Heart left ventricle (tissue), 16 donors: Measurements from ENCODE around the gene NBAS. TPM values are rescaled to one million over a fixed set of nuclear protein-coding genes. Genes with fewer than 3 reads are reported as not detected.

Experiments
- ATAC-seq, 4 donors: fragments of 200-7000 bp; cut with Tn5 transposase; one replicate each; pipeline ENCODE4 v1.9.1; 2020 to 2022; ENCODE audit warnings: moderate library complexity in 4 of 4, mild to moderate bottlenecking in 3 of 4, moderate number of reproducible peaks in 1 of 4
- DNase-seq, 5 donors: peaks; one replicate each; pipeline ENCODE4 v3.0.0-alpha.2; 2020
- H3K27ac ChIP-seq, 12 donors: fragments of 200-600 bp; sonication (generic) in 4 of 12; one replicate each; pipeline versions ENCODE4 v1.5.0 to v1.8.0; 2016 to 2022; ENCODE audit warnings: mild to moderate bottlenecking in 2 of 12
- H3K27me3 ChIP-seq, 9 donors: fragments of 200-600 bp; sonication (generic) in 2 of 9; one replicate each; pipeline versions ENCODE4 v1.5.1 to v1.8.0; 2016 to 2022; ENCODE audit warnings: mild to moderate bottlenecking in 3 of 9
- H3K36me3 ChIP-seq, 9 donors: fragments of 200-600 bp; sonication (generic) in 2 of 9; one replicate each; pipeline versions ENCODE4 v1.5.0 to v1.8.0; 2018 to 2022; ENCODE audit warnings: mild to moderate bottlenecking in 2 of 9
- H3K4me1 ChIP-seq, 12 donors: fragments of 200-600 bp; sonication (generic) in 4 of 12; one replicate each; pipeline versions ENCODE4 v1.5.0 to v1.8.0; 2016 to 2022; ENCODE audit warnings: mild to moderate bottlenecking in 3 of 12
- H3K4me3 ChIP-seq, 12 donors: fragments of 200-600 bp; sonication (generic) in 4 of 12; one replicate each; pipeline versions ENCODE4 v1.5.0 to v1.8.0; 2017 to 2022; ENCODE audit warnings: mild to moderate bottlenecking in 9 of 12, moderate library complexity in 4 of 12
- H3K9me3 ChIP-seq, 12 donors: fragments of 200-600 bp; sonication (generic) in 4 of 12; one replicate each; pipeline versions ENCODE4 v1.5.0 to v1.8.0; 2016 to 2022; ENCODE audit warnings: mild to moderate bottlenecking in 1 of 12
- POLR2A ChIP-seq, 2 donors: fragments of 450-650 bp; IDR thresholded peaks; one replicate each; pipeline ENCODE4 v1.6.1; 2017; ENCODE audit warnings: antibody characterized with exemption in 2 of 2, mild to moderate bottlenecking in 2 of 2, moderate library complexity in 2 of 2
- WGBS, 4 donors: extraction: QIAGEN DNeasy Blood & Tissue Kit in 2 of 4; methylation state at CpG; one replicate each; pipeline versions ENCODE4 v1.1.5 to v1.1.7; 2013 to 2018; 5-methylcytosine and 5-hydroxymethylcytosine counted together
- intact Hi-C, 10 donors: fragments of 100-400 bp; cut with DNase I; formaldehyde crosslinking; loops; one replicate each; pipeline versions ENCODE4 v1.11.1 to v1.14.2; 2022
- polyA plus RNA-seq, 2 donors: library from polyadenylated mRNA; stranded (reverse); fragments of 200-250 nt; gene quantifications; one replicate each; pipeline ENCODE4 v1.2.3, GENCODE V29; 2013
- total RNA-seq, 9 donors: library from RNA; depleted of rRNA in 2 of 9; stranded (reverse); fragments of >200 nt in 2 of 9; fragmentation: NEBNext Ultra II Directional in 3 of 9; extraction: Animal tissue kit (Norgen Biotek cat#: 25700) in 3 of 9; gene quantifications; one replicate each; pipeline versions ENCODE4 v1.1.0 to v1.2.4, GENCODE V29; 2016 to 2023
- TF ChIP-seq, protein P1 (sequence below), 12 donors: fragments of 200-600 bp; sonication (generic) in 4 of 12; IDR thresholded peaks; one replicate each; pipeline versions ENCODE4 v1.5.0 to v1.8.0; 2018 to 2022; ENCODE audit warnings: antibody characterized with exemption in 12 of 12, mild to moderate bottlenecking in 5 of 12
- donor health status: ischemic (EF 13 %, LVEDD 7.1; RV severe dilation, severe dysfunction).
- donor health status: healthy with polysubstance abuse.
- donor health status: DM: no; HTN: yes; CAD: no.
- donor health status: DM: no; HTN: no; CAD: no.
- donor health status: ischemic (EF 25% LVEDD 6.9; RV normal size, moderate dysfunction).
- donor health status: ischemic (EF 25% LVEDD 5.7; RV mildly dilated, moderate dysfunction).
- donor health status: healthy.
- donor health status: DM: yes; HTN: yes; CAD: no.
- donor health status: ischemic (EF 35%, LVEDD 5.7; RV mildly dilated, moderate dysfunction).
- donor health status: nonischemic (EF 11% LVEDD 7.7; RV severe dilation, severe dysfunction).
- donor health status: DM: yes; HTN: yes; CAD: no.
- donor health status: PGD.
- donor health status: ischemic (EF 29% LVEDD 5.4; RV normal size, mild dysfunction).
- donor health status: nonischemic (EF 23%, LVEDD 6.1; RV moderate dilation, normal function).

Gene NBAS
- total and polyA plus RNA-seq, 11 donors: 23.1 to 63.0 (median 50.5) TPM

DNA sequence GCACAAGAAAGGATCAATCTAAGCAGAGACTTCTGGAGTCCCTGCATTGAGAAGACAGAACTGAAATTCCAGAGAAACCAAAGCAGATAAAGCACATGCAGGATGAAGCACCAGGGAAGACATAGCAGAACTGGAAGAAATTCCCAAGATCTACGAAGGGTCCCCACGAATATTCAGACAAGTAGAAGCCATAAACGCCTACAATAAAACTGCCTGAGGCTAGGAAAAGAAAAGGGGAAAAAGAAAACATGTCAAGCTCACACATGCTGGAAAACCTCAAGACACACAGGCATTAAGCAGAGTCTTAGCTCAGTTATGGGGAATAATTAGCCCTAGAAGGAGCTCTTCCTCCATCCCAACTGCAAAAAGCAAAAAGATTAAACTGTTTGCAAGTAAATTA lies 171.2 kb downstream of the NBAS start:
- intact Hi-C loops: no loop called here
- no peak for DNase-seq
- peaks cover 0 to 58% (median 25%) of the 10 kb centered on the region in 9 donors for H3K36me3 ChIP-seq
- TF ChIP-seq, protein P1, sequence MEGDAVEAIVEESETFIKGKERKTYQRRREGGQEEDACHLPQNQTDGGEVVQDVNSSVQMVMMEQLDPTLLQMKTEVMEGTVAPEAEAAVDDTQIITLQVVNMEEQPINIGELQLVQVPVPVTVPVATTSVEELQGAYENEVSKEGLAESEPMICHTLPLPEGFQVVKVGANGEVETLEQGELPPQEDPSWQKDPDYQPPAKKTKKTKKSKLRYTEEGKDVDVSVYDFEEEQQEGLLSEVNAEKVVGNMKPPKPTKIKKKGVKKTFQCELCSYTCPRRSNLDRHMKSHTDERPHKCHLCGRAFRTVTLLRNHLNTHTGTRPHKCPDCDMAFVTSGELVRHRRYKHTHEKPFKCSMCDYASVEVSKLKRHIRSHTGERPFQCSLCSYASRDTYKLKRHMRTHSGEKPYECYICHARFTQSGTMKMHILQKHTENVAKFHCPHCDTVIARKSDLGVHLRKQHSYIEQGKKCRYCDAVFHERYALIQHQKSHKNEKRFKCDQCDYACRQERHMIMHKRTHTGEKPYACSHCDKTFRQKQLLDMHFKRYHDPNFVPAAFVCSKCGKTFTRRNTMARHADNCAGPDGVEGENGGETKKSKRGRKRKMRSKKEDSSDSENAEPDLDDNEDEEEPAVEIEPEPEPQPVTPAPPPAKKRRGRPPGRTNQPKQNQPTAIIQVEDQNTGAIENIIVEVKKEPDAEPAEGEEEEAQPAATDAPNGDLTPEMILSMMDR (IDR thresholded peaks at IDR 0.05): no peak
- TF ChIP-seq POLR2A (IDR thresholded peaks at IDR 0.05): no peak
- WGBS, 4 donors: 90 to 94% (median 92%) methylated on average over 3 of the region's 3 CpGs
- H3K4me3 ChIP-seq: no peak overlapping the region
- no peaks in the 10 kb centered on the region for H3K9me3 ChIP-seq
- no peak overlapping the region for H3K27ac ChIP-seq
- H3K4me1 ChIP-seq: no peaks in the 10 kb centered on the region
- no peaks in the 10 kb centered on the region for H3K27me3 ChIP-seq
- ATAC-seq: no peak

DNA sequence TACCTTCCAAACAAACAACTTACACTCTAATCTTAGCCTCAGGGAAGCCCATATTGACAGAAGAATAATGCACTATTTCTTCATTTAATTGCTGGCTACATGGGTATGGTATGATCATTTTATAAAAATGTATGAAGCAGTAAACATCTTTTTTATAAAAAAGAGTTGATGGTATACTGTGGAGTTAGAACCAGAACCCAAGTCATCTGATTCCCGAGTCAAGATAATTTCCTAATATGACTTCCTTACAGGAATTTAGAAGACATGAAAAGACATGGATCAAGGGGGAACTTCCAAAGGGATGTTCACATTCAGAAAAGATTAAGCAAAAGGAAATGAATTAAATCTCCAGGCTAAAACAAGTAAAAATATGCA lies 171.8 kb downstream of the NBAS start:
- H3K4me3 ChIP-seq: no peak overlapping the region
- no peaks in the 10 kb centered on the region for H3K27me3 ChIP-seq
- TF ChIP-seq, protein P1 (IDR thresholded peaks at IDR 0.05): no peak
- TF ChIP-seq POLR2A (IDR thresholded peaks at IDR 0.05): no peak
- H3K36me3 ChIP-seq: peaks cover 0 to 52% (median 23%) of the 10 kb centered on the region in 9 donors
- ATAC-seq: no peak
- no peak overlapping the region for H3K27ac ChIP-seq
- WGBS, 4 donors: 83 to 95% (median 85%) methylated on average over 1 of the region's 1 CpG
- intact Hi-C loops: no loop called here
- no peak for DNase-seq
- H3K4me1 ChIP-seq: no peaks in the 10 kb centered on the region
- no peaks in the 10 kb centered on the region for H3K9me3 ChIP-seq

DNA sequence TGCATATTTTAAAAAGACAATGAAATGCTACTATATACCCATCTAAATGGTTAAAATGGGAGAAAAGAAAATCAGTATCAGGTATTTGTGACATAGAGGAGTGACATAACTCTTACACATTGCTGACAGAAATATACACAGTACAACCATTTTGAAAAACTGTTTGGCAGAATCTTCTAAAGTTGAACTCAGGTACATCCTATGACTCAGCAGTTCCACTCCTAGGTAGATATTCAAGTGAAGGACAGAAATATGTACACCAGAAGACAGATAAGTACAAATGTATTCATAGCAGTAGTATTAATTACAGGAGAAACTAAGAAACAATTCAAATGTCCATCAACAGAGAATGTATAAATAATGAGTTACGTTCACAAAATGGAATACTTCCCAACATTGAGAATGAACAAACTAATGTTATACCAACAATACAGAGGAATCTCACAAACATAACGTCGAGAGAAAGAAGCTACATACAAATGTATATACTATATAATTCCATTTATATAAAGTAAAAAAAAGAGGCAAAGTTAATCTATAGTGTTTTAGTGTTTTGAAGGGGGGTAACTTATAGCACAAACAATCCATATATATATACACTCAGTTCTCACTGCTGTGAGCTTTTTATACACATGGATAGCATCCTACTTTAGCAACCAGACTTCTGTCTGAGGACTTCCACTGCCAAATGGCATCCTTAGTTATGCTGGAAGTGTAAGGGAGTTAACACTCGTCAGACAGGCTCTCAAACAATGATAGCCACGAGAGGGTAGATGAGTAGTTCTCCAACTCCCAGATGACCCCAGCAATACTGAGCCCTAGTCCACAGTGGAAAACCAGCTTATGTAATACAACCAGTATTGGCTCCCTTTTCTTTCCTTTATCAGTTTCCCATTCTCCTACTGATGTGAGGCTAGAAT lies 172.5 kb downstream of the NBAS start:
- H3K4me1 ChIP-seq: no peaks in the 10 kb centered on the region
- no peaks in the 10 kb centered on the region for H3K9me3 ChIP-seq
- WGBS, 4 donors: 72 to 87% (median 82%) methylated on average over 5 of the region's 5 CpGs
- H3K27ac ChIP-seq: no peak overlapping the region
- H3K4me3 ChIP-seq: no peak overlapping the region
- H3K36me3 ChIP-seq: peaks cover 0 to 47% (median 20%) of the 10 kb centered on the region in 9 donors
- peak in 2 of 4 donors; percentile 30 to 84 for ATAC-seq
- intact Hi-C loops: no loop called here
- DNase-seq: no peak
- no peaks in the 10 kb centered on the region for H3K27me3 ChIP-seq
- no peak for TF ChIP-seq POLR2A (IDR thresholded peaks at IDR 0.05)
- TF ChIP-seq, protein P1 (IDR thresholded peaks at IDR 0.05): no peak

DNA sequence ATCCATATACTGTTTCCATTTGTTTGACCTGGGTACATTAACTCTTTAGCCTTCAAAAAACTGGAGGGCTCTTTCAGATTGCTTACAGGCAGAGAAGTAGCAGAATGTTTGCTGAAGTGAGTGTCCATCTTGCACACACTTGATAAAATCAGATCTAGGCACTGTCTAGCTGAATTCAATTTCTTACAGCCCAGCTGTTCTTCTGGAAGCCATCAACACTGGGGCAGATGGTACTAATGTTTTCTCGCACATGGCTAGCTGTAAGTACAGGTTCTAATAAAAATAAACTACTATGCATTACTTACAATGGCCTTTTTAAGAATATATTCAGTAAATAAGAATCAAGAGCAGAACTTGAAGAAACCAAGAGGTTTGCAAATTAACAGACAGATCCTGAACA lies 175.9 kb downstream of the NBAS start:
- TF ChIP-seq, protein P1 (IDR thresholded peaks at IDR 0.05): no peak
- TF ChIP-seq POLR2A (IDR thresholded peaks at IDR 0.05): no peak
- ATAC-seq: no peak
- WGBS, 4 donors: 93 to 98% (median 97%) methylated on average over 1 of the region's 1 CpG

More for the DNA sequence above, 175.9 kb downstream of the NBAS start:
- DNase-seq: no peak
- no peaks in the 10 kb centered on the region for H3K27me3 ChIP-seq
- no peaks in the 10 kb centered on the region for H3K9me3 ChIP-seq
- no peak overlapping the region for H3K27ac ChIP-seq
- no peaks in the 10 kb centered on the region for H3K4me1 ChIP-seq
- intact Hi-C loops: no loop called here
- no peak overlapping the region for H3K4me3 ChIP-seq
- H3K36me3 ChIP-seq: peaks cover 0 to 61% (median 32%) of the 10 kb centered on the region in 9 donors
